HG03135 (cell line): Measurements from ENCODE around the gene ZBTB9.

Source experiments
- ATAC-seq: cut with Tn5 transposase; IDR thresholded peaks from one replicate; pipeline ENCODE4 v1.9.1; 2021; ENCODE audit warnings: mild to moderate bottlenecking, moderate library complexity; ENCODE audit not compliant: unreplicated experiment

ZBTB9 gene

GRCh38 chr6:33454009-33454946 is at the start of gene ZBTB9:
Gene ZBTB9 (plus strand): TSS chr6:33454576. CDS start chr6:33455101, 525 bp downstream.
- ATAC-seq = peak; percentile 97

- no peak for ATAC-seq
These were observed 49.5 kb upstream of the ZBTB9 start for GRCh38 chr6:33404884-33405283.

- no peak for ATAC-seq
These were observed 48.9 kb upstream of the ZBTB9 start for GRCh38 chr6:33405386-33405940.

GRCh38 chr6:33406126-33406525 is 48.2 kb upstream of the ZBTB9 start:
- no peak for ATAC-seq

GRCh38 chr6:33407132-33407718 is 47.2 kb upstream of the ZBTB9 start:
- no peak for ATAC-seq

GRCh38 chr6:33410050-33410710 is 44.2 kb upstream of the ZBTB9 start:
- peak; percentile 69 for ATAC-seq

- ATAC-seq = peak; percentile 38
These were observed 43.4 kb upstream of the ZBTB9 start, which contains the start of gene PHF1 for GRCh38 chr6:33410711-33411631. Gene PHF1 (plus strand): TSS chr6:33411014. CDS start chr6:33412264, 1,250 bp downstream.

- no peak for ATAC-seq
These were observed 42.8 kb upstream of the ZBTB9 start for GRCh38 chr6:33411632-33412005.

GRCh38 chr6:33412140-33413009 is 42.0 kb upstream of the ZBTB9 start:
- ATAC-seq = no peak

- ATAC-seq = no peak
These were observed 40.9 kb upstream of the ZBTB9 start for GRCh38 chr6:33413241-33414120.

GRCh38 chr6:33414592-33415271 is 39.6 kb upstream of the ZBTB9 start:
- ATAC-seq = no peak

- ATAC-seq = no peak
These were observed 38.5 kb upstream of the ZBTB9 start for GRCh38 chr6:33415831-33416230.

GRCh38 chr6:33416386-33417127 is 37.8 kb upstream of the ZBTB9 start:
- ATAC-seq = no peak

GRCh38 chr6:33417128-33417902 is 37.1 kb upstream of the ZBTB9 start:
- ATAC-seq = peak; percentile 1

GRCh38 chr6:33417903-33418689 is 36.3 kb upstream of the ZBTB9 start, which contains the start of gene CUTA:
Gene CUTA (minus strand): TSS chr6:33418107. CDS start chr6:33418000, 107 bp downstream.
- peak; percentile 85 for ATAC-seq
